CD4-positive, CD25-positive, alpha-beta regulatory T cell (primary cell): ENCODE results near the gene SCOC. TPM values are rescaled to one million over a fixed set of nuclear protein-coding genes. Genes with fewer than 3 reads are reported as not detected.

Experiments
- ATAC-seq, 2 donors: fragments of 150-1000 bp; cut with Tn5 transposase; one replicate each; pipeline ENCODE4 v1.10.0; 2021; ENCODE audit warnings: low read depth in 2 of 2, moderate number of reproducible peaks in 2 of 2, moderate library complexity in 1 of 2
- DNase-seq, 3 donors: peaks; one replicate each; pipeline versions ENCODE4 v3.0.0 to v3.0.0-alpha.2; 2012 to 2022; ENCODE audit warnings: mixed read lengths in 1 of 3
- H3K27ac ChIP-seq: one replicate; pipeline ENCODE4 v1.7.0; 2013; ENCODE audit warnings: mild to moderate bottlenecking, low read length; ENCODE audit not compliant: insufficient read depth, poor library complexity, severe bottlenecking
- H3K27me3 ChIP-seq: one replicate; pipeline ENCODE4 v1.7.0; 2013; ENCODE audit warnings: low read length; ENCODE audit not compliant: control insufficient read depth, insufficient read depth
- H3K36me3 ChIP-seq: one replicate; pipeline ENCODE4 v1.7.0; 2013; ENCODE audit warnings: mild to moderate bottlenecking, low read length, moderate library complexity; ENCODE audit not compliant: control insufficient read depth, insufficient read depth
- H3K4me1 ChIP-seq: 2 replicates; pipeline ENCODE4 v1.7.0; 2013; ENCODE audit warnings: mild to moderate bottlenecking, low read length; ENCODE audit not compliant: insufficient read depth, control insufficient read depth, poor library complexity, severe bottlenecking
- H3K4me3 ChIP-seq: one replicate; pipeline ENCODE4 v1.7.0; 2013; ENCODE audit warnings: low read depth, mild to moderate bottlenecking, low read length, moderate library complexity
- H3K9me3 ChIP-seq, 2 experiments: 1 replicate in 1 of 2; 2 replicates in 1 of 2; pipeline ENCODE4 v1.7.0; 2013; ENCODE audit warnings: low read length in 2 of 2, mild to moderate bottlenecking in 1 of 2, moderate library complexity in 1 of 2; ENCODE audit not compliant: control insufficient read depth in 2 of 2
- H3K27ac Mint-ChIP-seq, 3 donors: one replicate each; pipeline ENCODE4 v1.8.0; 2020 to 2022; ENCODE audit warnings: mild to moderate bottlenecking in 3 of 3, mixed read lengths in 3 of 3, moderate library complexity in 2 of 3
- H3K27me3 Mint-ChIP-seq: one replicate; pipeline ENCODE4 v1.8.0; 2022; ENCODE audit warnings: mild to moderate bottlenecking, mixed read lengths
- H3K36me3 Mint-ChIP-seq: one replicate; pipeline ENCODE4 v1.8.0; 2020; ENCODE audit warnings: mixed read lengths
- H3K4me1 Mint-ChIP-seq, 4 donors: one replicate each; pipeline ENCODE4 v1.8.0; 2020 to 2022; ENCODE audit warnings: mixed read lengths in 4 of 4, mild to moderate bottlenecking in 1 of 4
- H3K4me3 Mint-ChIP-seq, 4 donors: one replicate each; pipeline ENCODE4 v1.8.0; 2020 to 2022; ENCODE audit warnings: mild to moderate bottlenecking in 4 of 4, mixed read lengths in 4 of 4, moderate library complexity in 3 of 4
- H3K9me3 Mint-ChIP-seq, 7 donors: one replicate each; pipeline ENCODE4 v1.8.0; 2020 to 2022; ENCODE audit warnings: mixed read lengths in 7 of 7, mild to moderate bottlenecking in 3 of 7, moderate library complexity in 2 of 7
- polyA plus RNA-seq, 4 donors: library from polyadenylated mRNA; unstranded; fragments of 300-500 nt; fragmentation: Illumina TruSeq; gene quantifications; one replicate each; pipeline ENCODE4 v1.2.3, GENCODE V29; 2021
- total RNA-seq: library from RNA; stranded (reverse); gene quantifications from one replicate; pipeline ENCODE4 v1.2.3, GENCODE V29; 2022

Gene SCOC
- total and polyA plus RNA-seq, 5 donors from 2014 or later, result 9.5 to 34.1 (median 27.8) TPM

DNA sequence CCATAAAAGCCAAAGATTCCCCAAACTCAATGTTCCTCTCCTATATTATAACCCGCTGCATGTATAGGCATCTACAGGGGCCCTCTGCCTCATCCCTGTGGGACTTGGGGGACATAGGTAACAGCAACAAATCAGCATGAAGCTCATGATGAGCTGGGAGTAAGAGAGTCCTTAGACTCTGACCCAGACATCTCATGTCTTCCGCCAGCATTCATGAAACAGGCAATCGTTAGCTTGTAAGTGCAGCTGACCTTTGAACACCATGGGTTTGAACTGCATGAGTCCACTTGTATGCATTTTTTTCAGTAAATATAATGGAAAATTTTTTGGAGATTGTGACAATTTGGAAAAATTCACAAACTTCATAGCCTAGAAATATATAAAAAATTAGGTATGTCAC, 10.4 kb upstream of the SCOC start:
- peaks cover 8% of the 10 kb centered on the region for H3K27me3 Mint-ChIP-seq
- no peaks in the 10 kb centered on the region for H3K36me3 ChIP-seq

DNA sequence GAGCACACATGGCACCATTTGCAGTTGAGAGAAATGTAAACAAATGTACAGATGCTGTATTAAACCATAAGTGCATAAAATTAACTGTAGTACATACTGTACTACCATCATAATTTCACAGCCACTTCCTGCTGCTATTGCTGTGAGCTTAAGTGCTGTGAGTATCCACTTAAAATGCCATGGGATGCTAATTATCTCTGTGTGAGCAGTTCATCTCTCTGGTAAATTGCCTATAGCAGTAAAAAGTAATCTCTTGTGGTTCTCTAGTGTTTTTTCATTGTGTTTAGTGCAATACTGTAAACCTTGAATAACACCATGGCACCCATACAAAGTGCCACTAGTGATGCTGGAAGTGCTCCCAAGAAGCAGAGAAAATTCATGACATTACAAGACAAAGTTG, 9.9 kb upstream of the SCOC start:
- Mint-ChIP-seq H3K27me3 (peaks cover 8% of the 10 kb centered on the region), H3K4me1 (peaks cover 0 to 4% (median 0%) of the 10 kb centered on the region in 4 donors), H3K27ac (no peak overlapping the region), H3K36me3 (no peaks in the 10 kb centered on the region), H3K9me3 (peaks cover 0 to 2% (median 0%) of the 10 kb centered on the region in 7 donors), H3K4me3 (no peak overlapping the region)
- no peaks in the 10 kb centered on the region for H3K36me3 ChIP-seq
- no peaks in the 10 kb centered on the region for H3K27me3 ChIP-seq
- no peak overlapping the region for H3K27ac ChIP-seq
- H3K4me1 ChIP-seq, result no peaks in the 10 kb centered on the region
- H3K9me3 ChIP-seq, result no peaks in the 10 kb centered on the region
- no peak for DNase-seq
- ATAC-seq, result no peak
- H3K4me3 ChIP-seq, result no peak overlapping the region

More for the DNA sequence above, 10.4 kb upstream of the SCOC start:
- H3K4me1 ChIP-seq, result no peaks in the 10 kb centered on the region
- H3K27ac ChIP-seq, result no peak overlapping the region
- Mint-ChIP-seq H3K36me3 (no peaks in the 10 kb centered on the region), H3K4me3 (no peak overlapping the region), H3K27ac (no peak overlapping the region), H3K4me1 (peaks cover 0 to 4% (median 0%) of the 10 kb centered on the region in 4 donors), H3K9me3 (peaks cover 0 to 2% (median 0%) of the 10 kb centered on the region in 7 donors)
- no peaks in the 10 kb centered on the region for H3K9me3 ChIP-seq
- ATAC-seq (no peak), DNase-seq (no peak)
- H3K4me3 ChIP-seq, result no peak overlapping the region
- no peaks in the 10 kb centered on the region for H3K27me3 ChIP-seq

DNA sequence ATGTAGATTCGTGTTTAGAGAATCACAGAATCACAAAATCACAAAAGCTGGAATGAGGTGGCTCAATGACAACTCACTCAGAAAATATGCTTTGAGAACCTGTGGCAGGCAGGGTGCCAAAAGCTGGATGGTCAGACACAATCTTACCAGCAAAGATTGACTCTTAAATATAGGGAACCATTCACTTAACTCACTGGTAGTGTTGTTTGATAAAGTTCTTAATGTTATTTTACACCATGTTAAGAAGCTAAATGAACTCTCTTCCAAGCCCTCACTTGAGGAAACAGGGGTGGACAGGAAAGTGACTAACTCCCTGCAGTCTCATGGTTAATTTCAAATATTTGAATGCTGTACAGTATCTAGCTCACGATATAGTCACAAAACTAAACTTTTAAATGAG, 5.7 kb upstream of the SCOC start:
- peaks cover 0 to 7% (median 1%) of the 10 kb centered on the region in 4 donors for H3K4me1 Mint-ChIP-seq
- H3K27ac Mint-ChIP-seq, result no peak overlapping the region
- no peak for ATAC-seq

GRCh38 chr4:140368686-140369085, 4.8 kb upstream of the SCOC start:
- DNase-seq, result no peak
- peaks cover 8% of the 10 kb centered on the region for H3K4me1 ChIP-seq
- peaks cover 22% of the 10 kb centered on the region for H3K27me3 Mint-ChIP-seq

More for the DNA sequence above, 5.7 kb upstream of the SCOC start:
- H3K36me3 Mint-ChIP-seq, result no peaks in the 10 kb centered on the region
- H3K4me3 Mint-ChIP-seq, result no peak overlapping the region
- peaks cover 23% of the 10 kb centered on the region for H3K27me3 Mint-ChIP-seq
- H3K9me3 ChIP-seq, result no peaks in the 10 kb centered on the region
- no peaks in the 10 kb centered on the region for H3K27me3 ChIP-seq
- DNase-seq, result no peak
- no peak overlapping the region for H3K4me3 ChIP-seq
- peaks cover 6% of the 10 kb centered on the region for H3K4me1 ChIP-seq
- H3K27ac ChIP-seq, result no peak overlapping the region
- H3K9me3 Mint-ChIP-seq, result no peaks in the 10 kb centered on the region
- H3K36me3 ChIP-seq, result no peaks in the 10 kb centered on the region

GRCh38 chr4:140372751-140373327, 607 bp upstream of the SCOC start:
- Mint-ChIP-seq H3K27ac (no peak overlapping the region), H3K4me1 (peaks cover 11 to 37% (median 34%) of the 10 kb centered on the region in 4 donors), H3K36me3 (no peaks in the 10 kb centered on the region), H3K4me3 (no peak overlapping the region), H3K27me3 (peaks cover 19% of the 10 kb centered on the region), H3K9me3 (no peaks in the 10 kb centered on the region)
- DNase-seq (peak; percentile 8 to 71 (median 52)), ATAC-seq (peak; percentile 59 to 60)
- peak overlapping the region; percentile 84 for H3K27ac ChIP-seq
- H3K27me3 ChIP-seq, result no peaks in the 10 kb centered on the region
- H3K9me3 ChIP-seq, result no peaks in the 10 kb centered on the region
- peaks cover 18% of the 10 kb centered on the region for H3K4me1 ChIP-seq
- H3K4me3 ChIP-seq, result peak overlapping the region; percentile 99
- no peaks in the 10 kb centered on the region for H3K36me3 ChIP-seq

More at GRCh38 chr4:140368686-140369085, 4.8 kb upstream of the SCOC start:
- Mint-ChIP-seq H3K9me3 (no peaks in the 10 kb centered on the region), H3K4me1 (peaks cover 0 to 7% (median 1%) of the 10 kb centered on the region in 4 donors), H3K4me3 (no peak overlapping the region), H3K36me3 (no peaks in the 10 kb centered on the region), H3K27ac (no peak overlapping the region)
- no peaks in the 10 kb centered on the region for H3K36me3 ChIP-seq
- no peak for ATAC-seq
- no peaks in the 10 kb centered on the region for H3K9me3 ChIP-seq
- H3K27ac ChIP-seq, result no peak overlapping the region
- H3K27me3 ChIP-seq, result no peaks in the 10 kb centered on the region
- no peak overlapping the region for H3K4me3 ChIP-seq

- H3K4me1 ChIP-seq, result peaks cover 18% of the 10 kb centered on the region
- H3K27ac ChIP-seq, result peak overlapping the region; percentile 84
- peaks cover 11 to 41% (median 36%) of the 10 kb centered on the region in 4 donors for H3K4me1 Mint-ChIP-seq
- H3K9me3 Mint-ChIP-seq, result no peaks in the 10 kb centered on the region
- no peak for DNase-seq
- H3K27ac Mint-ChIP-seq, result peak overlapping the region in 1 of 3 donors; percentile 55
- H3K27me3 ChIP-seq, result no peaks in the 10 kb centered on the region
- peaks cover 19% of the 10 kb centered on the region for H3K27me3 Mint-ChIP-seq
- no peaks in the 10 kb centered on the region for H3K9me3 ChIP-seq
- H3K4me3 ChIP-seq, result peak overlapping the region; percentile 66
- H3K36me3 ChIP-seq, result no peaks in the 10 kb centered on the region
- no peaks in the 10 kb centered on the region for H3K36me3 Mint-ChIP-seq
- peak overlapping the region in 1 of 4 donors; percentile 80 for H3K4me3 Mint-ChIP-seq
- no peak for ATAC-seq
Observed at GRCh38 chr4:140374130-140374477, 658 bp downstream of the SCOC start.

DNA sequence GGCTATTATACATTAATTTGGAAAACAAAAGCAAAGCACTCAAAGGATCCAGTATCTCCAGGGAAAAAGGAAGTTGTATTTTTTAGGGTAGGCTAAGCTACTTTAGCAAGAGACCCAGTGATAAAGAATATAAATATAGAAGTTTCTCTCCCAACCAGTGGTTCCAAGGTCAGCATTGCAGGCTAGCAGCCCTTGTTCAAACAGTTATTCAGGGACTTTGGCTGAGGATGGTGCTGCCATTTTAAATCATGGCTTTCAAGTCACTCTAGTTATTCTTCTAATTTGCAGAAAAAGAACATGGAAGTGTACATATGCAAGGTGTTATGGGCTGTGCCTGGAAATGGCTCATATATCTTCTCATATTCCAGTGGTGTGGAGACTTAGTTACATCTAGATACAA, 9.3 kb downstream of the SCOC start:
- Histone ChIP-seq H3K4me1 (no peaks in the 10 kb centered on the region), H3K36me3 (peaks cover 5% of the 10 kb centered on the region), H3K27me3 (no peaks in the 10 kb centered on the region), H3K4me3 (no peak overlapping the region), H3K9me3 (no peaks in the 10 kb centered on the region), H3K27ac (no peak overlapping the region)
- Mint-ChIP-seq H3K9me3 (no peaks in the 10 kb centered on the region), H3K27ac (no peak overlapping the region), H3K4me1 (peaks cover under 1 to 7% (median 4%) of the 10 kb centered on the region in 4 donors), H3K4me3 (no peak overlapping the region), H3K36me3 (peaks cover 16% of the 10 kb centered on the region), H3K27me3 (peaks cover 7% of the 10 kb centered on the region)
- no peak for DNase-seq
- ATAC-seq, result no peak

DNA sequence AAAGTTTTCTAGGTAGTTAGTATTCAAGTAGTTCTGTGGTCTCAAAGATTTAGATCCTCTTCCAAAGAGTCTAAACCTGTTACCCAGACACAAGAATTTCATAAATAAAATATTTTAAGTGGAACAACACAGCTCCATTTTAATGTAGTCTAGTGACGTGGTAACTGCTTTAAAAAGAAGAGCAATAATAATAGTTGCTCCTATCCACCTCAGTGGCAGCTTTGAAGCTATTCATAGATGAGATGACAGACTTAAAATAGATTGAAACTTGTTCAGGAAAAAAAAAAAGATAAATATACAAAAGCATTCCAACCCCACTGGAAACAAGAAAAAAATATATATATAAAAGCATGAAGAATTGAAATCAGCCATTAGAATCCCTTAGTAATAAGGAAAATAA, 14.6 kb downstream of the SCOC start:
- no peak overlapping the region for H3K4me3 Mint-ChIP-seq
- Histone ChIP-seq H3K27ac (no peak overlapping the region), H3K27me3 (peaks cover 2% of the 10 kb centered on the region), H3K4me1 (no peaks in the 10 kb centered on the region), H3K36me3 (no peaks in the 10 kb centered on the region), H3K4me3 (no peak overlapping the region), H3K9me3 (no peaks in the 10 kb centered on the region)
- peaks cover 4% of the 10 kb centered on the region for H3K36me3 Mint-ChIP-seq
- H3K27ac Mint-ChIP-seq, result no peak overlapping the region
- no peaks in the 10 kb centered on the region for H3K9me3 Mint-ChIP-seq
- H3K4me1 Mint-ChIP-seq, result no peaks in the 10 kb centered on the region
- DNase-seq, result no peak
- ATAC-seq, result no peak
- H3K27me3 Mint-ChIP-seq, result peaks cover 13% of the 10 kb centered on the region
